DND-41 (cell line): Measurements from ENCODE around the gene TMEM132C.

ENCODE experiments used
- EZH2 ChIP-seq: IDR thresholded peaks from 3 replicates; pipeline ENCODE4 v1.6.1; 2012; ENCODE audit warnings: borderline replicate concordance, low read depth, mild to moderate bottlenecking, moderate library complexity, low read length, inconsistent platforms; ENCODE audit not compliant: severe bottlenecking
- TF ChIP-seq, protein P1 (sequence below): IDR thresholded peaks from 2 replicates; pipeline ENCODE4 v1.5.1; 2012; ENCODE audit warnings: borderline replicate concordance, low read length, moderate library complexity, mild to moderate bottlenecking; ENCODE audit not compliant: poor library complexity, severe bottlenecking; ENCODE audit errors: extremely low read depth

DNA sequence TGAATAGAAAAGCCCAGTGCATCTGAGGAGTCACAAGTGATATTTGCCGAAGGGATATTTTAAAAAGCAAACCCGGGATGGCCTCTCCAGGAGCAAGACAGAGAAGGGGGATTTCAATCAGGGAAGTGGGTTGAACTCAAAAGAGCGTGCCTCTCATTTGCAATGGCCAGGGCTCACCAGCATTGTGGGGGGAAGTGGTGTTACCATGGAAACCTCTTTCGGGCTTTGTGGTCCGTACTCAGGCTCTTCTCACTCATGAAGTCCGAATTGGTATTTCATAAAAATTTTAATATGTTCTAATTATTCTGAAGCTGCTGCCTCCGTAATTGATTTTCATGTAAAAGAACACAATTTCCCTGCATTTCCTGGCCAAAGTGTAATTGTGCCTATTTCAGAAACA is 476.9 kb downstream of the TMEM132C start:
- TF ChIP-seq, protein P1, sequence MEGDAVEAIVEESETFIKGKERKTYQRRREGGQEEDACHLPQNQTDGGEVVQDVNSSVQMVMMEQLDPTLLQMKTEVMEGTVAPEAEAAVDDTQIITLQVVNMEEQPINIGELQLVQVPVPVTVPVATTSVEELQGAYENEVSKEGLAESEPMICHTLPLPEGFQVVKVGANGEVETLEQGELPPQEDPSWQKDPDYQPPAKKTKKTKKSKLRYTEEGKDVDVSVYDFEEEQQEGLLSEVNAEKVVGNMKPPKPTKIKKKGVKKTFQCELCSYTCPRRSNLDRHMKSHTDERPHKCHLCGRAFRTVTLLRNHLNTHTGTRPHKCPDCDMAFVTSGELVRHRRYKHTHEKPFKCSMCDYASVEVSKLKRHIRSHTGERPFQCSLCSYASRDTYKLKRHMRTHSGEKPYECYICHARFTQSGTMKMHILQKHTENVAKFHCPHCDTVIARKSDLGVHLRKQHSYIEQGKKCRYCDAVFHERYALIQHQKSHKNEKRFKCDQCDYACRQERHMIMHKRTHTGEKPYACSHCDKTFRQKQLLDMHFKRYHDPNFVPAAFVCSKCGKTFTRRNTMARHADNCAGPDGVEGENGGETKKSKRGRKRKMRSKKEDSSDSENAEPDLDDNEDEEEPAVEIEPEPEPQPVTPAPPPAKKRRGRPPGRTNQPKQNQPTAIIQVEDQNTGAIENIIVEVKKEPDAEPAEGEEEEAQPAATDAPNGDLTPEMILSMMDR, result no peak
- TF ChIP-seq EZH2, result no peak
